Right lobe of liver (tissue), 4 donors: ENCODE measurements around the gene PCLO.

Experiments used
- POLR2A ChIP-seq: fragments of 450-650 bp; IDR thresholded peaks from one replicate; pipeline ENCODE4 v1.6.1; 2017; ENCODE audit warnings: antibody characterized with exemption, mild to moderate bottlenecking
- TF ChIP-seq, protein P1 (sequence below), 4 donors: fragments of 200-600 bp in 3 of 4; fragments of 450-650 bp in 1 of 4; IDR thresholded peaks; one replicate each; pipeline versions ENCODE4 v1.5.1 to v1.8.0; 2016 to 2022; ENCODE audit warnings: antibody characterized with exemption in 4 of 4, mild to moderate bottlenecking in 2 of 4
- donor health status: DM: no; HTN: no; CAD: no.
- donor health status: DM: no; HTN: no; CAD: no.
- donor health status: DM: no; HTN: yes; CAD: no.

GRCh38 chr7:83038787-83039186 lies 123.9 kb downstream of the PCLO start:
- TF ChIP-seq, protein P1, sequence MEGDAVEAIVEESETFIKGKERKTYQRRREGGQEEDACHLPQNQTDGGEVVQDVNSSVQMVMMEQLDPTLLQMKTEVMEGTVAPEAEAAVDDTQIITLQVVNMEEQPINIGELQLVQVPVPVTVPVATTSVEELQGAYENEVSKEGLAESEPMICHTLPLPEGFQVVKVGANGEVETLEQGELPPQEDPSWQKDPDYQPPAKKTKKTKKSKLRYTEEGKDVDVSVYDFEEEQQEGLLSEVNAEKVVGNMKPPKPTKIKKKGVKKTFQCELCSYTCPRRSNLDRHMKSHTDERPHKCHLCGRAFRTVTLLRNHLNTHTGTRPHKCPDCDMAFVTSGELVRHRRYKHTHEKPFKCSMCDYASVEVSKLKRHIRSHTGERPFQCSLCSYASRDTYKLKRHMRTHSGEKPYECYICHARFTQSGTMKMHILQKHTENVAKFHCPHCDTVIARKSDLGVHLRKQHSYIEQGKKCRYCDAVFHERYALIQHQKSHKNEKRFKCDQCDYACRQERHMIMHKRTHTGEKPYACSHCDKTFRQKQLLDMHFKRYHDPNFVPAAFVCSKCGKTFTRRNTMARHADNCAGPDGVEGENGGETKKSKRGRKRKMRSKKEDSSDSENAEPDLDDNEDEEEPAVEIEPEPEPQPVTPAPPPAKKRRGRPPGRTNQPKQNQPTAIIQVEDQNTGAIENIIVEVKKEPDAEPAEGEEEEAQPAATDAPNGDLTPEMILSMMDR (IDR thresholded peaks at IDR 0.05), result no peak
- TF ChIP-seq POLR2A, result no peak
